NOMO-1 (cell line): Measurements from ENCODE around the gene PACS2.
A peak's percentile ranks its signal among the peaks of the same experiment; 100 is the strongest.

Experiments
- DNase-seq, 2 experiments: peaks; one replicate each; lab custom pipeline; 2025; ENCODE audit not compliant: unreplicated experiment in 2 of 2; lab: John Stamatoyannopoulos, UW

Gene PACS2

DNA sequence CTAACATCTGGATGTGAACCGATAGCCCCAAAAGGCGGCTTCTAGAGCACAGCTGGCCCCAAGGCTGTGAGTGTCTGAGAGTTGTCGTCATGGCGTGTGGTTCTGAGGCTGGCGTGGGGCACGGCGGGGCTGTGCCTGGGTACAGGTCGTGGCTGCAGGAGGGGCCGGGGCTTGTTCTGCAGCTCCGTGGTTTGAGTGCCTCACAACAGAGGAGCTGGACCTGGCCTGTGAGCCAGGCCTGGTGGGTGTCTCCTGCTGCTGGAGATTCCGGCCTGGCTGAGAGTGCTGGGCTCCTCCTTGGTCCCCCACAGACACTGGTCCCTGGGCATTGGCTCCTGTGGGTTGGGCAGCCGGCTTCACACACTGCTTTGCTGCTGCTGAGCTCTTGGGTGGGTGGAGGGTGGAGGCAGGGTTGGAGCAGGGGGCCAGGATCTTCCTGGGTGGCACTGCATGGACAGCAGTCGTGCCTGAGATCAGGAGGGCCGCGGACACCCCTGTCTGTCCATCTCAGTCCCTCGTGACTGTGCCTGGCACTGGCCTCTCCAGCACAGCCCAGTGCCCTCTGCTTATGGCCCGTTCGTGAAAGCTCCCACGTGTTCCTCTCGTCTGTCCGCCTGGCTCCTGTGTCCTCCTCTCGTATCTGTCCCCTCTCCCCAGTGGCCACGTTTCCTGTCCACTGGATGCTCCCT is 52.0 kb downstream of the PACS2 start:
- no peak for DNase-seq

DNA sequence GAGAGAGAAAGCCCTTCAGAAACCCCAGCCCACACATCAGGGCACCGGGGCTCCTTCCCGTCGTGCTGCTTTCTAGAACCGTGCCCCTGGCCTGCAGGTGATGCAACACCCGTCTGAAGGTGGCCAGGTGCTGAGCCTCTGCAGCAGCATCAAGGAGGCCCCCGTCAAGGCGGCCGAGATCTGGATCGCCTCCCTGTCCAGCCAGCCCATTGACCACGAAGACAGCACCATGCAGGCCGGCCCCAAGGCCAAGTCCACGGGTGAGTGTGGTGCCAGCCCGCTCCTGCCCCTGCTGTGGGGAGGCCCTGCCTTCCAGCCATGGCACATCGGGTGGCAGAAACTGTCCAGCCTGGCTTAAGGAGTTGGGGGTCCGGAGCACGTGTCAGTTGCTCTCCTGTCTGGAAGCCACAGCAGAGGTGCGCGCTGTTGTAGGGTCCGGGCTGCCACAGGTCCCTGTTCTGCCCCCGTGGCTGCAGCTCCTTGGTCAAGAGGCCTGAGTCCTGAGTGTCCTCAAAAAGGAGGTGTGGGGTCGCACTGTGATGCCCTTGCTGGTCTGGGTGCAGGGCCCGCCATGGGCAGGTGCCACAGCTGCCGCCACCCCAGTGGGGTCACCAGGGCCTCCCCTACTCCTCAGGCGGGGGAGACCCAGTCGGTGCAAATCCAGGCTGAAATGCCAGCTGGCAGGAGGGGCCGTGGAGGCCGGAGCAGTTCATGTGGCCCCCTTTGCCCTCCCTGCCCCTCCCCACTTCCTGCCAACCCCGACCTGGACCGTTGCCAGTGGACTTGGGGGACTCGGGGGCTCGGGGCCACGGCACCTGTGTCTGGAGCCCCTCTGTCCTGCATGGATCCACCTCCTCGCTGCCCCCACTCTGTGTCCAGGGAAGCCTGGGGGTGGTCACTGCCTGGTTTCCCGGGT is 52.8 kb downstream of the PACS2 start:
- no peak for DNase-seq

DNA sequence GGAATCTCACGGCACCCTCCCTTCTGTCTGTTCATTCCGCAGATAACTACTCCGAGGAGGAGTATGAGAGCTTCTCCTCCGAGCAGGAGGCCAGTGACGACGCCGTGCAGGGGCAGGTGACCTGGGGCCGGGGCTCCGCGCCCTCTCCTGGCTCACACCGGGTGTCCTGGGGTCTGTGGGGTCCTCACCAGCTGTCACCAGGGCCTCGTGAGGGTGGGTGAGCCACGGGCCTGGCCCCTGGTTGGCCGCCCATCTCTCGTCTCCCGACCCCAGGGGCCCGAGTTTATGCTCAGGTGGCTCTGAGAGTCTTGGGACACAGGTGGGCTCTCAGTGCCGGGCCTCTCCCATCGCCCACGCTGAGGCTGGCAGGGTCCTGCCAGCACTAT is 53.5 kb downstream of the PACS2 start:
- DNase-seq, result no peak

DNA sequence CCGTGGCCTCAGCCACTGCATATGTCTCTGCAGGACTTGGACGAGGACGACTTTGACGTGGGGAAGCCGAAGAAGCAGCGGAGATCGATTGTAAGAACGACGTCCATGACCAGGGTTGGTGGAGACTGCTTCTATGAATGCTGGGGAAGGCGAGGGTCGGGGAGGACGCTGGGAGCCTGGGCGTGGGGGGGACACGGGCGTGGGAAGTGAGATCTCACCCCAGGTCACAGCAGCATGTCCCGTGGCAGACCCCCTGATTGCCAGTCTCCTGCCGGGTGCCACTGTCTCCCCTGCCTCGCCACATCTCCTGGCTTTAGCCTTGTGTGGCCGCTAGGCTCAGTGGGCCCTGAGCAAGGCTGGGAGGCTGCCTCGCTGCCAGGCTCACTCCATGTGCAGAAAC is 53.9 kb downstream of the PACS2 start:
- no peak for DNase-seq

DNA sequence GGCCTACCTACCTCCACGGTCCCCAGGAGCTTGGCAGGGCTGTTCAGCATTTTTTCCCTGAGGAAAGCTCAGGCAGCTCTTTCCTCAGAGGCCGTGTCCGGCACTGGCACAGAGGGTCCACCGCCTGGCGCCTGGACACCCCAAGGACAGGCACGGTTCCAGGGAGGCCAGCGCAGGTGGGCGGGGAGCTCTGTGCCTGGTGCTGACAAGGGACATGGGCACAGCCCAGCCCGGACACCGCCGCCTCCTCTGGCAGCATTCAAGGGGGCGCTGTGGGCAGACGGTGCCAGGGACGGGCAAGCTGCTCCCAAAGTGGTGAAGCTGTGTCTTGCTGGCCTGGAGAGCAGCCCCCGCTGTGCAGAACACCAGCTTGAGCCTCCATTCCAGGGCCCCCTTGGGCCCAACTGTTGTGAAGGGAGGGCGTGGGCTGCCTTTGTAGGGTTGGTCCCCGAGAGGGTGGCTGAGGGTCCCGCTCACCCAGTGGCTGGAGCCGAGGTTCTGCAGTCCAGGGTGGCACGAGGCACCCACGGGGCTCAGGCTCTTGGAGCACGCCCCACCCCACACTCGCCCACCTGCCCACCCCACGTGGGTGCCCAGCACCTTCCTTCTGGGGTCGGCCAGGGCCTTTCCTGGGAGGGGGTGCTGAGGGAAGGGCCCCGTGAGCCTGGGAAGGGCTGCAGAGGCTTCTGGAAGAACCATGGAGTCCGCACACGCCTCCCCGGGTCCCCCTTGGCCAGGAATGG is 54.5 kb downstream of the PACS2 start:
- DNase-seq, result no peak

DNA sequence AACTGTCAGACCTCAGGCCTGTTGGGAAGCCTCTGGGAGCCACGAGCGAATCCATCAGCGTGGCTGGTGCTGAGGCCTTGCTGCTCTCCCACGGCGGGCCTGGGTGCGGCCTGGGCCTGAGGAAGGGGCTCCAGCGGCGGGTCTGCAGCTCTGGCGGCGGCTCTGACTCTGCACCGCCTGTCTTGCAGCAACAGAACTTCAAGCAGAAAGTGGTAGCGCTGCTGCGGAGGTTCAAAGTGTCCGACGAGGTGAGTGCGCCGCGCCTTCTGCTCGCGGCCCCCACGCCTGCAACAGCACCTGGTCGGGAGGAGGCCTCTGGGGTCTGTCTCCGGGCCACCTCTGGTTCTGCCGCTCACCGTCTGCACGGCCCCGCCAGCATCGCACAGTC is 55.1 kb downstream of the PACS2 start:
- DNase-seq, result no peak

GRCh38 chr14:105374389-105374788 is 59.8 kb downstream of the PACS2 start:
- no peak for DNase-seq

- peak; percentile 40 to 82 for DNase-seq
These were observed 61.1 kb downstream of the PACS2 start for GRCh38 chr14:105375635-105376057.

- no peak for DNase-seq
These were observed 62.2 kb downstream of the PACS2 start for GRCh38 chr14:105376521-105377440.

- no peak for DNase-seq
These were observed 63.1 kb downstream of the PACS2 start for GRCh38 chr14:105377555-105378182.

DNA sequence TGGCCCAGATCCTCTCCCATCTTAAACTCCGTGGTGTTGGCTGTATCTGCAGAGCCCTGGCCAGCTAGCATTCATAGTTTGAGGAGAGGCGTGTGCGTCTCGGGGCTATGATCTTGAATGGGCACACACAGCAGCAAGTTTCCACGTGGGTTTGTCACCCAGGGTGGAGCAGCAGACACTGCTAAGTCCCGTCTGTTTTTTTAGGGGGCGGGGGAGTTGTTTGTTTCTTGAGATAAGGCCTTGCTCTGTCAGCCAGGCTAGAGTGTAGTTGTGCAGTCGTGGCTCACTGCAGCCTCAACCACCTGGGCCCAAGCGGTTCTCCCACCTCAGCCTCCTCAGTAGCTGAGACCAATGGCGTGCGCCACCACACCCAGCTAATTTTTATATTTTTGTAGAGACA is 63.7 kb downstream of the PACS2 start:
- no peak for DNase-seq

DNA sequence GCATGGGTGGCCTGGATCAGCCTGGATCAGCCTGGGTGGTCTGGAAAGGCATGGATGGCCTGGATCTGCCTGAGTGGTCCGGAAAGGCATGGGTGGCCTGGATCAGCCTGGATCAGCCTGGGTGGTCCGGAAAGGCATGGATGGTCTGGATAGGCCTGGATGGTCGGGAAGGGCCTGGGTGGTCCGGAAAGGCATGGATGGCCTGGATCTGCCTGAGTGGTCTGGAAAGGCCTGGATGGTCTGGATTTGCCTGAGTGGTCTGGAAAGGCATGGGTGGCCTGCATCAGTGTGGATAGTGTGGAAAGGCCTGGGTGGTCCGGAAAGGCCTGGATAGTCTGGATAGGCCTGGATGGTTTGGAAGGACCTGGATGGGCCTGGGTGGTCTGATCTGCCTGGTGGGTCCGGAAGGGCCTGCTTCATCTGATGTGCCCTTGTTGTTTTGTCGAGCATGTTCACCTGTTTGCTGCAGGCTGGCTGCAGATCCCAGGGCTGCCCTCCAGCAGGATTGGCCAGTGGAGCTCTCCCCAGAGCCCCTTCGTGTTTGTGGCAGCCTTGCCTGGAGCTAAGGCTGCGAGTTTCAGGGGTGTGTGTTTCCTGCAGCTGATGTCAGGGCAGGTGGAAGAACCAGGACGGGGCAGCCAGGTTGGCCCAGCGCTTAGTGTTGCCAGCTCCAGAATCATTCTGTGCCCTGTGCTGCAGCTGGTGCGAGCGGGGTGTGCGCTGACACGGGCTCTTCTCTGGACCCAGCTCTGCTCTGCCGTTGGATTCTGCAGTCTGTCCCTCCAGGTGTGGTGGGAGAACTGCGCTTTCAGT is 64.5 kb downstream of the PACS2 start:
- DNase-seq, result no peak

GRCh38 chr14:105379946-105380345 is 65.4 kb downstream of the PACS2 start:
- no peak for DNase-seq

- no peak for DNase-seq
These were observed 66.2 kb downstream of the PACS2 start for GRCh38 chr14:105380756-105381155.

- DNase-seq, result no peak
These were observed 67.1 kb downstream of the PACS2 start for GRCh38 chr14:105381446-105382342.

DNA sequence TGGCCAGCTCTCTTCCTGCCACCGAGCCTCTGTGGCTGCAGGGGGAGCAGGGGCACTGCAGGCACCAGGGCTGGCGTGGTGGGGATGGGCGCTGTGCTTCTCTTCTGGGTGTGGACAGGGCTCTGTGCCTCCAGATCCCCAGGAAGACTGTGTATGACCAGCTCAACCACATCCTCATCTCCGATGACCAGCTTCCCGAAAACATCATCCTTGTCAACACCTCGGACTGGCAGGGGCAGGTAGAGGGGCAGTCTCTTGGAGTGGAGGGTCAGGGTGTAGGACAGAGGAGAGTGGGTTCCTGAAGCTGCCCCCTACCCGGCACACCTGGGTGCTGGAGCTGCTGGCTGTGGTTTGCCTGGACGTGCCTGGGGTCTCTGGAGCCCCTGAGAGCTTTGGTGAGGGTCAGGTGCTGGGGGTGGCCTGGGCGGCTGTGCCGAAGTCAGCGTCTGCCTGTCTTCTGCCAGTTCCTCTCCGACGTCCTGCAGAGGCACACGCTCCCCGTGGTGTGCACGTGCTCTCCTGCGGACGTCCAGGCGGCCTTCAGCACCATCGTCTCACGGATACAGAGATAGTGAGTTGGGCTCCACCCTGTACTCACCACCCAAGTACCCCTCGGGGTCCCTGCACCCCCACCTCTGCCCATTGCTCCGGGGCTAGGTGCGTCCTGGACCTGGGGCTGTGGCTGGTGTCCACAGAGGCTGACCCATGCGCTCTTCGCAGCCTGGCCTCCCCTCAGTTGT is 68.0 kb downstream of the PACS2 start:
- DNase-seq, result no peak

GRCh38 chr14:105383083-105383730 is 68.7 kb downstream of the PACS2 start:
- no peak for DNase-seq
